ENCODE results near the gene IAH1.

The IAH1 gene

GRCh38 chr2:9490789-9491188 lies 16.4 kb downstream of the IAH1 start:
- no peaks in the 10 kb centered on the region; the same call in 1 of the 2 replicates for H3K36me3 ChIP-seq (ENCODE audit: insufficient read depth)
- no peak overlapping the region for H3K9ac ChIP-seq
- no peaks in the 10 kb centered on the region for H3K27me3 ChIP-seq (ENCODE audit: insufficient read depth, low read depth)
- H3K4me1 ChIP-seq (ENCODE audit: low read depth, poor library complexity, severe bottlenecking): no peaks in the 10 kb centered on the region
- H3K4me3 ChIP-seq (IDR thresholded peaks at IDR 0.05; ENCODE audit: insufficient read depth, low read depth, low read length): no peak overlapping the region
- no peak overlapping the region for H3K27ac ChIP-seq
- no peaks in the 10 kb centered on the region for H4K20me1 ChIP-seq (ENCODE audit: insufficient read depth)
- H3K79me2 ChIP-seq (ENCODE audit: insufficient read depth, low read depth): no peaks in the 10 kb centered on the region
- no peak overlapping the region for H3K4me2 ChIP-seq
- H2AFZ ChIP-seq (ENCODE audit: low read depth): no peak overlapping the region
- TF ChIP-seq CTCF (conservative IDR thresholded peaks at IDR 0.05; ENCODE audit: low read depth, low read length): no peak

- Histone ChIP-seq H3K4me1 (ENCODE audit: low read depth, poor library complexity, severe bottlenecking) (no peaks in the 10 kb centered on the region), H3K79me2 (ENCODE audit: insufficient read depth, low read depth) (no peaks in the 10 kb centered on the region), H3K27me3 (ENCODE audit: insufficient read depth, low read depth) (no peaks in the 10 kb centered on the region), H3K36me3 (ENCODE audit: insufficient read depth) (no peaks in the 10 kb centered on the region; the same call in 1 of the 2 replicates), H2AFZ (ENCODE audit: low read depth) (no peak overlapping the region), H3K4me2 (no peak overlapping the region), H4K20me1 (ENCODE audit: insufficient read depth) (no peaks in the 10 kb centered on the region), H3K4me3 (IDR thresholded peaks at IDR 0.05; ENCODE audit: insufficient read depth, low read depth, low read length) (no peak overlapping the region), H3K27ac (no peak overlapping the region), H3K9ac (no peak overlapping the region)
- TF ChIP-seq CTCF (conservative IDR thresholded peaks at IDR 0.05; ENCODE audit: low read depth, low read length): no peak
Measured at GRCh38 chr2:9492927-9493326, 18.6 kb downstream of the IAH1 start.

- no peak overlapping the region for H3K27ac ChIP-seq
- no peak overlapping the region for H2AFZ ChIP-seq (ENCODE audit: low read depth)
- H3K27me3 ChIP-seq (ENCODE audit: insufficient read depth, low read depth): no peaks in the 10 kb centered on the region
- no peaks in the 10 kb centered on the region for H3K4me1 ChIP-seq (ENCODE audit: low read depth, poor library complexity, severe bottlenecking)
- H3K9ac ChIP-seq: no peak overlapping the region
- no peak for TF ChIP-seq CTCF (conservative IDR thresholded peaks at IDR 0.05; ENCODE audit: low read depth, low read length)
- H3K79me2 ChIP-seq (ENCODE audit: insufficient read depth, low read depth): no peaks in the 10 kb centered on the region
- no peaks in the 10 kb centered on the region for H4K20me1 ChIP-seq (ENCODE audit: insufficient read depth)
- no peaks in the 10 kb centered on the region; the same call in 1 of the 2 replicates for H3K36me3 ChIP-seq (ENCODE audit: insufficient read depth)
- no peak overlapping the region for H3K4me2 ChIP-seq
- H3K4me3 ChIP-seq (IDR thresholded peaks at IDR 0.05; ENCODE audit: insufficient read depth, low read depth, low read length): no peak overlapping the region
Measured at GRCh38 chr2:9493478-9493877, 19.1 kb downstream of the IAH1 start.

- H3K27me3 ChIP-seq (ENCODE audit: insufficient read depth, low read depth): no peaks in the 10 kb centered on the region
- no peak overlapping the region for H3K27ac ChIP-seq
- no peak for TF ChIP-seq CTCF (conservative IDR thresholded peaks at IDR 0.05; ENCODE audit: low read depth, low read length)
- no peaks in the 10 kb centered on the region; the same call in 1 of the 2 replicates for H3K36me3 ChIP-seq (ENCODE audit: insufficient read depth)
- H3K4me2 ChIP-seq: no peak overlapping the region
- H3K79me2 ChIP-seq (ENCODE audit: insufficient read depth, low read depth): no peaks in the 10 kb centered on the region
- H4K20me1 ChIP-seq (ENCODE audit: insufficient read depth): no peaks in the 10 kb centered on the region
- H3K9ac ChIP-seq: no peak overlapping the region
- no peak overlapping the region for H3K4me3 ChIP-seq (IDR thresholded peaks at IDR 0.05; ENCODE audit: insufficient read depth, low read depth, low read length)
- H2AFZ ChIP-seq (ENCODE audit: low read depth): no peak overlapping the region
- no peaks in the 10 kb centered on the region for H3K4me1 ChIP-seq (ENCODE audit: low read depth, poor library complexity, severe bottlenecking)
Measured at GRCh38 chr2:9494081-9494480, 19.7 kb downstream of the IAH1 start.
